Measurements from ENCODE around the gene SLC30A10.

GRCh38 chr1:219898375-219898774, 30.0 kb downstream of the SLC30A10 start:
- no peak for TF ChIP-seq POLR2A (IDR thresholded peaks at IDR 0.05)
- TF ChIP-seq, protein P1, sequence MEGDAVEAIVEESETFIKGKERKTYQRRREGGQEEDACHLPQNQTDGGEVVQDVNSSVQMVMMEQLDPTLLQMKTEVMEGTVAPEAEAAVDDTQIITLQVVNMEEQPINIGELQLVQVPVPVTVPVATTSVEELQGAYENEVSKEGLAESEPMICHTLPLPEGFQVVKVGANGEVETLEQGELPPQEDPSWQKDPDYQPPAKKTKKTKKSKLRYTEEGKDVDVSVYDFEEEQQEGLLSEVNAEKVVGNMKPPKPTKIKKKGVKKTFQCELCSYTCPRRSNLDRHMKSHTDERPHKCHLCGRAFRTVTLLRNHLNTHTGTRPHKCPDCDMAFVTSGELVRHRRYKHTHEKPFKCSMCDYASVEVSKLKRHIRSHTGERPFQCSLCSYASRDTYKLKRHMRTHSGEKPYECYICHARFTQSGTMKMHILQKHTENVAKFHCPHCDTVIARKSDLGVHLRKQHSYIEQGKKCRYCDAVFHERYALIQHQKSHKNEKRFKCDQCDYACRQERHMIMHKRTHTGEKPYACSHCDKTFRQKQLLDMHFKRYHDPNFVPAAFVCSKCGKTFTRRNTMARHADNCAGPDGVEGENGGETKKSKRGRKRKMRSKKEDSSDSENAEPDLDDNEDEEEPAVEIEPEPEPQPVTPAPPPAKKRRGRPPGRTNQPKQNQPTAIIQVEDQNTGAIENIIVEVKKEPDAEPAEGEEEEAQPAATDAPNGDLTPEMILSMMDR (IDR thresholded peaks at IDR 0.05) = no peak

Measured in body of pancreas (tissue), 4 donors.